HL-60 (cell line): ENCODE data around the gene DOK6.

Source experiments
- DNase-seq, 2 experiments: peaks; one replicate each; pipeline ENCODE4 v3.0.0-alpha.2; 2010 to 2020; ENCODE audit warnings: low read depth in 1 of 2, low spot score in 1 of 2
- H3K27ac ChIP-seq: fragments of 250-450 bp; sonication (Bioruptor Pico); replicated peaks from 2 replicates; pipeline ENCODE4 v1.5.1; 2020; ENCODE audit warnings: mild to moderate bottlenecking, moderate library complexity
- H3K27me3 ChIP-seq: fragments of 250-450 bp; sonication (Bioruptor Pico); 2 replicates; pipeline ENCODE4 v1.5.1; 2021; ENCODE audit warnings: mild to moderate bottlenecking, moderate library complexity; ENCODE audit not compliant: insufficient read depth, poor library complexity, severe bottlenecking
- H3K4me3 ChIP-seq: replicated peaks from 2 replicates; pipeline ENCODE4 v1.5.1; 2011; ENCODE audit warnings: mild to moderate bottlenecking, control low read depth, low read length; ENCODE audit not compliant: insufficient read depth
- GABPA ChIP-seq: IDR thresholded peaks from 2 replicates; pipeline ENCODE4 v1.6.1; 2012; ENCODE audit warnings: low read depth
- POLR2AphosphoS5 ChIP-seq: IDR thresholded peaks from 2 replicates; pipeline ENCODE4 v1.6.1; 2012; ENCODE audit warnings: low read depth
- SPI1 ChIP-seq: IDR thresholded peaks from 2 replicates; pipeline ENCODE4 v1.6.1; 2012; ENCODE audit warnings: low read depth, mild to moderate bottlenecking, borderline replicate concordance
- TF ChIP-seq, protein P1 (sequence below): IDR thresholded peaks from 2 replicates; pipeline ENCODE4 v1.6.1; 2012; ENCODE audit warnings: low read depth; ENCODE audit not compliant: insufficient replicate concordance
- TF ChIP-seq, protein P2 (sequence below): IDR thresholded peaks from one replicate; pipeline ENCODE4 v1.5.1; 2011; ENCODE audit warnings: low read length, control low read depth, inconsistent platforms; ENCODE audit not compliant: insufficient read depth

Gene DOK6

DNA sequence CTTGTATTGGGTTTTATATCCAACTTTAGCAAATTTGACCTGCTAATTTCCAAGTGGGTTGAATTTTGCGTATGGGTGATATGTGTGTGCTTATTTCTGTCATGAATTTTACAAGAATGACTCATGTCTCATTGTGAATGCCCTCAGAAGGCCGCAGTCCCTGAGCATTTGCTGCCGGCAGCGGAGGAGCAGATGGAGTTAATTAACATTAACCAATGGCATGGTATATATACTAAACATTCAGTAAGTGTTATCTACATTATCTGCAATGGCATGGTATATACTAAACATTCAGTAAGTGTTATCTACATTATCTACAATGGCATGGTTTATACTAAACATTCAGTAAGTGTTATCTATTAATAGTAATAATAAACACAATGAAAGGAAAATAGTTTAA is 90.1 kb downstream of the DOK6 start:
- no peak for DNase-seq
- H3K27me3 ChIP-seq, result no peaks in the 10 kb centered on the region
- H3K4me3 ChIP-seq, result no peak overlapping the region
- no peak overlapping the region for H3K27ac ChIP-seq
- TF ChIP-seq, protein P1, sequence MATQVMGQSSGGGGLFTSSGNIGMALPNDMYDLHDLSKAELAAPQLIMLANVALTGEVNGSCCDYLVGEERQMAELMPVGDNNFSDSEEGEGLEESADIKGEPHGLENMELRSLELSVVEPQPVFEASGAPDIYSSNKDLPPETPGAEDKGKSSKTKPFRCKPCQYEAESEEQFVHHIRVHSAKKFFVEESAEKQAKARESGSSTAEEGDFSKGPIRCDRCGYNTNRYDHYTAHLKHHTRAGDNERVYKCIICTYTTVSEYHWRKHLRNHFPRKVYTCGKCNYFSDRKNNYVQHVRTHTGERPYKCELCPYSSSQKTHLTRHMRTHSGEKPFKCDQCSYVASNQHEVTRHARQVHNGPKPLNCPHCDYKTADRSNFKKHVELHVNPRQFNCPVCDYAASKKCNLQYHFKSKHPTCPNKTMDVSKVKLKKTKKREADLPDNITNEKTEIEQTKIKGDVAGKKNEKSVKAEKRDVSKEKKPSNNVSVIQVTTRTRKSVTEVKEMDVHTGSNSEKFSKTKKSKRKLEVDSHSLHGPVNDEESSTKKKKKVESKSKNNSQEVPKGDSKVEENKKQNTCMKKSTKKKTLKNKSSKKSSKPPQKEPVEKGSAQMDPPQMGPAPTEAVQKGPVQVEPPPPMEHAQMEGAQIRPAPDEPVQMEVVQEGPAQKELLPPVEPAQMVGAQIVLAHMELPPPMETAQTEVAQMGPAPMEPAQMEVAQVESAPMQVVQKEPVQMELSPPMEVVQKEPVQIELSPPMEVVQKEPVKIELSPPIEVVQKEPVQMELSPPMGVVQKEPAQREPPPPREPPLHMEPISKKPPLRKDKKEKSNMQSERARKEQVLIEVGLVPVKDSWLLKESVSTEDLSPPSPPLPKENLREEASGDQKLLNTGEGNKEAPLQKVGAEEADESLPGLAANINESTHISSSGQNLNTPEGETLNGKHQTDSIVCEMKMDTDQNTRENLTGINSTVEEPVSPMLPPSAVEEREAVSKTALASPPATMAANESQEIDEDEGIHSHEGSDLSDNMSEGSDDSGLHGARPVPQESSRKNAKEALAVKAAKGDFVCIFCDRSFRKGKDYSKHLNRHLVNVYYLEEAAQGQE, result no peak
- no peak for TF ChIP-seq SPI1
- TF ChIP-seq POLR2AphosphoS5, result no peak
- TF ChIP-seq, protein P2, sequence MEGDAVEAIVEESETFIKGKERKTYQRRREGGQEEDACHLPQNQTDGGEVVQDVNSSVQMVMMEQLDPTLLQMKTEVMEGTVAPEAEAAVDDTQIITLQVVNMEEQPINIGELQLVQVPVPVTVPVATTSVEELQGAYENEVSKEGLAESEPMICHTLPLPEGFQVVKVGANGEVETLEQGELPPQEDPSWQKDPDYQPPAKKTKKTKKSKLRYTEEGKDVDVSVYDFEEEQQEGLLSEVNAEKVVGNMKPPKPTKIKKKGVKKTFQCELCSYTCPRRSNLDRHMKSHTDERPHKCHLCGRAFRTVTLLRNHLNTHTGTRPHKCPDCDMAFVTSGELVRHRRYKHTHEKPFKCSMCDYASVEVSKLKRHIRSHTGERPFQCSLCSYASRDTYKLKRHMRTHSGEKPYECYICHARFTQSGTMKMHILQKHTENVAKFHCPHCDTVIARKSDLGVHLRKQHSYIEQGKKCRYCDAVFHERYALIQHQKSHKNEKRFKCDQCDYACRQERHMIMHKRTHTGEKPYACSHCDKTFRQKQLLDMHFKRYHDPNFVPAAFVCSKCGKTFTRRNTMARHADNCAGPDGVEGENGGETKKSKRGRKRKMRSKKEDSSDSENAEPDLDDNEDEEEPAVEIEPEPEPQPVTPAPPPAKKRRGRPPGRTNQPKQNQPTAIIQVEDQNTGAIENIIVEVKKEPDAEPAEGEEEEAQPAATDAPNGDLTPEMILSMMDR, result no peak

DNA sequence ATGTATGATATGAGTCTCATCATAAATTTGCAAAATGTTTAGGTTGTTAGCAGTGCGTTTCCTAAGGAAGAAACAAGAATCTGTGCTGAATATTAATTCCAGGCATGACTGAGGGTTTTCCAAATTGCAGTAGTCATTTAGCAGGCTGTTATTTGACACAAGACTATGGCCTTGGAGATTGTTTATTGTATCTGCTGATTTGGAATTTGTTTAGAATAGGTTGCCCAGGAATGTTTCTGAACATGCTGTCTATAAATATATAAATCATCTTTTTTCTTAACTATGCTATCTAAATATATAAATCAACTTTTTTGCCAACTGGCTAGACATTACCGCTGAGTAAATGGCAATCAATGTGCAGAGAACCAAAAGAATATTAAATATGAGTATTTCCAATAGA is 90.9 kb downstream of the DOK6 start:
- Histone ChIP-seq H3K27me3 (no peaks in the 10 kb centered on the region), H3K4me3 (no peak overlapping the region), H3K27ac (no peak overlapping the region)
- TF ChIP-seq POLR2AphosphoS5, result no peak
- TF ChIP-seq SPI1, result no peak
- no peak for TF ChIP-seq GABPA
- TF ChIP-seq, protein P1, result no peak
- DNase-seq, result no peak

DNA sequence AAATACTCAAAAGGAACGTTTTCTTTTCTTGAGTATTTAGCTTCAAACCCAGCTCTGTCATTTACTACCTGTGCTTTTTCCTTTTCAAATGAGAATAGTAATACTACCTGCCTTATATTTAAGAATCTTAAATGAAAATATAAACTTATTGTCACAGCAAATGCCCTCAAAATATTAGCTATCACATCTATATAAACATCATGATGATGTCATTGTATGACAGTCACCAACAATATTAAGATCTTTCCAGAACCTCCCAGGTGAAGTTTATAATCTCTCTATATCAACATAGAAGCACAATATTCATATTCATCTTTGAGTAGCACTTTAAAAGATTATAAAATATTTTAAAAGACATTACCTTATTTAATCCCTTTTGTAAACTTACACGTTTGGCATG is 92.2 kb downstream of the DOK6 start:
- DNase-seq, result no peak
- H3K4me3 ChIP-seq, result no peak overlapping the region
- H3K27me3 ChIP-seq, result no peaks in the 10 kb centered on the region
- H3K27ac ChIP-seq, result no peak overlapping the region
- TF ChIP-seq GABPA (no peak), SPI1 (no peak), POLR2AphosphoS5 (no peak)
- TF ChIP-seq, protein P2, result no peak
- TF ChIP-seq, protein P1, result no peak

DNA sequence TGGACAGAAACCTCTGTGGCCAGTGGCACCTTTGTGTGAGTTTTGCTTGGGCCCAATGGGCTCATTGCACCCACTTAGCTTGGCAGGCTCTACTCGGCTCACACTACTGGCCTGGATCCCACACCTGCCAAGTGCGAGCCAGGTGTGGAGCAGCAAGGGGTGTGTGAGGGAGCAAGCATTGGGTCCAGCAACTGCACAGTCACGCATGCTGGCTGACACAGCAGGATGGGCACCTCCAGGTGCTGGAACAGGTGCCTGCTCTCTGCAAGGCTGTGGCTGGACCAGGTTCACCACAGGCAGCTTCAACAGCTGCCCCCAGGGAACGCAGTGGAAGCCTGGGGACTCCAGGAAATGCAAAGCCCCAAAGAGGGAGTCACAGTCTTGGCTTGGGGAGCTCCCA is 94.2 kb downstream of the DOK6 start:
- no peak overlapping the region for H3K4me3 ChIP-seq
- no peaks in the 10 kb centered on the region for H3K27me3 ChIP-seq
- no peak for TF ChIP-seq POLR2AphosphoS5
- TF ChIP-seq, protein P1, result no peak
- TF ChIP-seq SPI1, result no peak
- no peak for TF ChIP-seq GABPA
- DNase-seq, result no peak
- H3K27ac ChIP-seq, result no peak overlapping the region
